Keratinocyte (primary cell): Measurements from ENCODE around the gene RNF144B. TPM values are rescaled to one million over a fixed set of nuclear protein-coding genes. Genes with fewer than 3 reads are reported as not detected.
A peak's percentile ranks its signal among the peaks of the same experiment; 100 is the strongest.
"Not testable (repeated sequence)": the region's sequence is repeated elsewhere in the genome, so short reads cannot be mapped to it uniquely, and the experiment has no call there.

Experiments used
- DNase-seq: peaks from one replicate; pipeline ENCODE4 v3.0.0-alpha.2; 2011; ENCODE audit warnings: low read depth, missing footprints, low spot score
- FAIRE-seq: peaks from 2 replicates; lab custom pipeline; 2011; peaks lifted over from hg19 to GRCh38; lab: Jason Lieb, UNC
- H2AFZ ChIP-seq: 2 replicates; pipeline ENCODE4 v1.6.0; 2012; ENCODE audit warnings: low read length, control low read depth, inconsistent platforms; ENCODE audit not compliant: control insufficient read depth
- H3K27ac ChIP-seq: 2 replicates; pipeline ENCODE4 v1.5.1; 2011; ENCODE audit warnings: low read length; ENCODE audit not compliant: control insufficient read depth, insufficient read depth
- H3K27me3 ChIP-seq: 3 replicates; pipeline ENCODE4 v1.6.0; 2011; ENCODE audit warnings: low read length; ENCODE audit not compliant: control insufficient read depth, insufficient read depth; ENCODE audit errors: extremely low read depth
- H3K36me3 ChIP-seq, 2 experiments: 2 replicates in 1 of 2; 3 replicates in 1 of 2; pipeline ENCODE4 v1.5.1; 2011; ENCODE audit warnings: low read length in 2 of 2, mild to moderate bottlenecking in 1 of 2; ENCODE audit not compliant: control insufficient read depth in 2 of 2, insufficient read depth in 2 of 2; ENCODE audit errors: extremely low read depth in 1 of 2
- H3K4me1 ChIP-seq: 3 replicates; pipeline ENCODE4 v1.5.1; 2011; ENCODE audit warnings: low read length; ENCODE audit not compliant: control insufficient read depth, insufficient read depth; ENCODE audit errors: extremely low read depth
- H3K4me2 ChIP-seq: 3 replicates; pipeline ENCODE4 v1.6.0; 2011; ENCODE audit warnings: low read depth, low read length; ENCODE audit not compliant: control insufficient read depth, insufficient read depth; ENCODE audit errors: extremely low read depth
- H3K4me3 ChIP-seq, 3 experiments: fragments of 200-600 bp in 1 of 3; sonication (generic) in 1 of 3; 2 replicates in 2 of 3; 3 replicates in 1 of 3; pipeline ENCODE4 v1.5.1; 2011 to 2016; ENCODE audit warnings: low read length in 3 of 3, mild to moderate bottlenecking in 3 of 3, control low read depth in 2 of 3, inconsistent platforms in 1 of 3, low read depth in 1 of 3, mixed read lengths in 1 of 3, mixed run types in 1 of 3, moderate library complexity in 1 of 3; ENCODE audit not compliant: control insufficient read depth in 2 of 3, insufficient read depth in 2 of 3; ENCODE audit errors: extremely low read depth in 1 of 3
- H3K79me2 ChIP-seq: 2 replicates; pipeline ENCODE4 v1.6.0; 2012; ENCODE audit warnings: low read length; ENCODE audit not compliant: control insufficient read depth, insufficient read depth
- H3K9ac ChIP-seq: 3 replicates; pipeline ENCODE4 v1.6.0; 2011; ENCODE audit warnings: low read length; ENCODE audit not compliant: control insufficient read depth, insufficient read depth; ENCODE audit errors: extremely low read depth
- H3K9me1 ChIP-seq: 3 replicates; pipeline ENCODE4 v1.6.0; 2011; ENCODE audit warnings: low read length; ENCODE audit not compliant: control insufficient read depth, insufficient read depth; ENCODE audit errors: extremely low read depth
- H3K9me3 ChIP-seq: 2 replicates; pipeline ENCODE4 v1.5.1; 2012; ENCODE audit warnings: low read depth, low read length; ENCODE audit not compliant: control insufficient read depth
- H4K20me1 ChIP-seq: 3 replicates; pipeline ENCODE4 v1.6.0; 2011; ENCODE audit warnings: low read length; ENCODE audit not compliant: control insufficient read depth, insufficient read depth; ENCODE audit errors: extremely low read depth
- EZH2 ChIP-seq: IDR thresholded peaks from one replicate; pipeline ENCODE4 v1.6.1; 2012; ENCODE audit warnings: inconsistent platforms, mild to moderate bottlenecking, low read length, moderate library complexity
- dilution Hi-C: fragments of 300-500 bp; cut with MboI; formaldehyde crosslinking; loops from one replicate; pipeline ENCODE4 v1.7.0; 2020; ENCODE audit warnings: low sequenced_read_pairs; ENCODE audit not compliant: extremely low pct_ligation_motif_present
- polyA plus RNA-seq, 5 experiments: library from polyadenylated mRNA; depleted of rRNA in 3 of 5; stranded (reverse) in 3 of 5; stranded (forward) in 1 of 5; unstranded in 1 of 5; fragments of >200 nt; gene quantifications; 1 replicate in 1 of 5; 2 replicates in 3 of 5; 3 replicates in 1 of 5; pipeline versions ENCODE4 v1.2.1 to v1.2.3, GENCODE V29; 2011 to 2012; ENCODE audit warnings: missing spikeins in 2 of 5, low read depth in 1 of 5, low replicate concordance in 1 of 5
- TF ChIP-seq, protein P1 (sequence below), 3 experiments: IDR thresholded peaks in 1 of 3; conservative IDR thresholded peaks in 1 of 3; optimal IDR thresholded peaks in 1 of 3; 2 replicates in 2 of 3; 3 replicates in 1 of 3; pipeline versions ENCODE3 to v1.5.1; 2011; ENCODE audit warnings: low read length in 3 of 3, mild to moderate bottlenecking in 3 of 3, moderate library complexity in 2 of 3, control low read depth in 1 of 3, inconsistent platforms in 1 of 3; ENCODE audit not compliant: insufficient read depth in 2 of 3; ENCODE audit errors: extremely low read depth in 1 of 3

Gene RNF144B
- polyA plus RNA-seq, 1 donor (not counting 4 experiments of a cell fraction or from before 2014, with no cell fraction given), result 9.0 TPM

DNA sequence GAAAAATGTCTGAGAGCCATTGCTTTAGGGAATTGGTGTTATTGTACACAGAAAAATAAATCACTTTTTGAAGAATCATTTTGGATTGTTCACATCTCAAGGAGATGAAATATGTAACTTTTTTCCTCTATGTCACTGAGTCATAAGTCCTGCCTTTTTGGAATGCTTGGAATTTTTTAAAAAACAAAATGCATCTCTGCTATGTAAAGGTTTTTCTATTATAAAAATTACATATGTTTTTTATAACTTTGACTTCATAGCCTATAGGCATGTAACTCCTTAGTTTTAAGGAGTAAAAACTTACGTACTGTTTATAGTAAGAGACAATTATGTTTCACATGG, 8.7 kb downstream of the RNF144B start:
- Histone ChIP-seq H3K36me3 (peaks cover 10 to 13% of the 10 kb centered on the region in 2 experiments), H3K27ac (no peak overlapping the region), H3K4me3 (no peak overlapping the region), H3K27me3 (no peaks in the 10 kb centered on the region), H2AFZ (no peak overlapping the region), H4K20me1 (no peaks in the 10 kb centered on the region), H3K4me1 (peaks cover 21% of the 10 kb centered on the region), H3K9me1 (no peaks in the 10 kb centered on the region), H3K4me2 (peak overlapping the region; percentile 38), H3K79me2 (peaks cover 50% of the 10 kb centered on the region), H3K9ac (no peak overlapping the region), H3K9me3 (no peaks in the 10 kb centered on the region)
- no peak for FAIRE-seq
- DNase-seq, result no peak
- dilution Hi-C loops, result no loop called here
- TF ChIP-seq, protein P1, sequence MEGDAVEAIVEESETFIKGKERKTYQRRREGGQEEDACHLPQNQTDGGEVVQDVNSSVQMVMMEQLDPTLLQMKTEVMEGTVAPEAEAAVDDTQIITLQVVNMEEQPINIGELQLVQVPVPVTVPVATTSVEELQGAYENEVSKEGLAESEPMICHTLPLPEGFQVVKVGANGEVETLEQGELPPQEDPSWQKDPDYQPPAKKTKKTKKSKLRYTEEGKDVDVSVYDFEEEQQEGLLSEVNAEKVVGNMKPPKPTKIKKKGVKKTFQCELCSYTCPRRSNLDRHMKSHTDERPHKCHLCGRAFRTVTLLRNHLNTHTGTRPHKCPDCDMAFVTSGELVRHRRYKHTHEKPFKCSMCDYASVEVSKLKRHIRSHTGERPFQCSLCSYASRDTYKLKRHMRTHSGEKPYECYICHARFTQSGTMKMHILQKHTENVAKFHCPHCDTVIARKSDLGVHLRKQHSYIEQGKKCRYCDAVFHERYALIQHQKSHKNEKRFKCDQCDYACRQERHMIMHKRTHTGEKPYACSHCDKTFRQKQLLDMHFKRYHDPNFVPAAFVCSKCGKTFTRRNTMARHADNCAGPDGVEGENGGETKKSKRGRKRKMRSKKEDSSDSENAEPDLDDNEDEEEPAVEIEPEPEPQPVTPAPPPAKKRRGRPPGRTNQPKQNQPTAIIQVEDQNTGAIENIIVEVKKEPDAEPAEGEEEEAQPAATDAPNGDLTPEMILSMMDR (optimal IDR thresholded peaks at IDR 0.05 in 1 of 3, IDR thresholded peaks at IDR 0.05 in 1 of 3, conservative IDR thresholded peaks at IDR 0.05 in 1 of 3; ENCODE audit: extremely low read depth in 1 of 3, insufficient read depth in 2 of 3, low read length in 3 of 3), result no peak
- TF ChIP-seq EZH2, result no peak

DNA sequence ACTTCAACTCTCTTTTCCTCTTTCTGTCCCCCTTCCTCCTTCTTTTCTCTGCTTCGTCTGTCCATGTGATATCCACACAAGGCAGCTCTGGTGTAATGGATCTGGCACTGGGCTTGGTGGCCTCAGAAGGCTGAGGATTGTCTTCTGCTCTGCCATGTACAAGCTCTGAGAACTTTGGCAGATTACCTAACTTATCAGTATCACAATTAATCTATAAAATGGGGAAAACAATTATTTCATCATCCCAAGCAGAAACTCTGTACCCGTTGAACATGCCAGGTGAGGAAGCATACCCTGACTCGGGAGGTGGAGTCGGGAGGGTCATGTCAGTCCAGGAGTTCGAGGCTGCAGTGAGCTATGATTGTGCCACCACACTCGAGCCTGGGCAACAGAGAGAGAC, 10.6 kb downstream of the RNF144B start:
- Histone ChIP-seq H3K4me2 (no peak overlapping the region), H3K4me3 (no peak overlapping the region), H2AFZ (no peak overlapping the region), H3K36me3 (peaks cover 10 to 19% of the 10 kb centered on the region in 2 experiments), H3K9ac (no peak overlapping the region), H4K20me1 (no peaks in the 10 kb centered on the region), H3K9me3 (no peaks in the 10 kb centered on the region), H3K79me2 (peaks cover 45% of the 10 kb centered on the region), H3K27ac (no peak overlapping the region), H3K4me1 (peaks cover 17% of the 10 kb centered on the region), H3K9me1 (no peaks in the 10 kb centered on the region), H3K27me3 (no peaks in the 10 kb centered on the region)
- TF ChIP-seq, protein P1 (optimal IDR thresholded peaks at IDR 0.05 in 1 of 3, IDR thresholded peaks at IDR 0.05 in 1 of 3, conservative IDR thresholded peaks at IDR 0.05 in 1 of 3; ENCODE audit: extremely low read depth in 1 of 3, insufficient read depth in 2 of 3, low read length in 3 of 3), result no peak
- TF ChIP-seq EZH2, result no peak
- dilution Hi-C loops, result no loop called here
- DNase-seq (no peak), FAIRE-seq (no peak)

DNA sequence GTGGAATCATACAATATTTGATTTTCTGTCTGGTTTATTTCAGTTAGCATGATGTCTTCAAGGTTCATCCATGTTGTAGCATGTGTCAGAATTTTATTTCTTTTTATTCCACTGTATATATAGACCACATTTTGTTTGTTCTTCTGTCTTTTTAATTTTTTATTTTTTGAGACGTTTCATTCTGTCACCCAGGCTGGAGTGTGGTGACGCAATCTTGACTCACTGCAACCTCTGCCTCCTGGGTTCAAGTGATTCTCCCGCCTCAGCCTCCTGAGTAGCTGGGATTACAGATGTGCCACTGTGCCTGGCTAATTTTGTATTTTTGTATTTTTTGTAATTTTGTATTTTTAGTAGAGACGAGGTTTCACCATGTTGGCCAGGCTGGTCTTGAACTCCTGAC, 11.1 kb downstream of the RNF144B start:
- H3K9ac ChIP-seq, H3K9me3 ChIP-seq, H3K27me3 ChIP-seq, H3K4me2 ChIP-seq, H3K4me3 ChIP-seq, H2AFZ ChIP-seq, dilution Hi-C loops, H3K9me1 ChIP-seq, H3K27ac ChIP-seq, DNase-seq, FAIRE-seq, H4K20me1 ChIP-seq: not testable (repeated sequence)
- Histone ChIP-seq H3K79me2 (peaks cover 47% of the 10 kb centered on the region), H3K4me1 (peaks cover 17% of the 10 kb centered on the region), H3K36me3 (peaks cover 9 to 19% of the 10 kb centered on the region in 2 experiments)
